Measurements from ENCODE around the gene TFAP2A. TPM values are rescaled to one million over a fixed set of nuclear protein-coding genes. Genes with fewer than 3 reads are reported as not detected.

TFAP2A gene
- total RNA-seq, 2 experiments from 2014 or later, result 0.30 TPM; not detected in 1

DNA sequence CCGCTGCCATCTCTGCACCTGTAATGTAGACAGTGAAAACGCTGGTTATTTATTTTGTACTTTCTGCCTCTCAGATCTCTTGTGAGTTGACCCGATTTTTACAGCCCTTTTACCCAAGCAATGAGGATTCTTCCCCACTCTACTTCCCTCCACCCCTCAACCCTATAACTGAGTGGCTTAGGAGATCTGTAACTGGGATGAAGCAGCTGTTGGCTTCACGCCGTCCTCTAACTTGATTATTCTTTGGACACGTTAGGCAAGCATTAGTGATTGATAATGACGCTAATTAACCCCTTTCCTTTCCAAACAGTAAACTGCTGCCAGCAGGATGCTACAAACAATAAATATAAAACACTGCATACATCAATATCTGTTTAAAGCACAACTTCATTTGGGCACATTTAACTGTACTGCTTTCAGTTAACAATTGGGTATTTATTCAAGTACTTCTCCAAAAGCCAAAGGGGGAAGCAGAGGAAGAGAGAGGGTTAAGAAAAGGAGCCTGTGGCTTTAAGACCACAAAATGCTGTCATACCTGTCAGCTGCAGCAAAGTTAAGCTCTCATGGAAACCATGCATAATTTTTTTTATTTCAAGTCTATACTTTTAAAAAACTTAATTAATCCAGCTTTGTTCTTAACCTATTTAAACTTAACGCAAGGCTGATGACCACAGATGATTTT is 21.2 kb downstream of the TFAP2A start:
- H3K9me3 Mint-ChIP-seq, result peaks cover 8% of the 10 kb centered on the region
- H3K36me3 Mint-ChIP-seq (ENCODE audit: low read depth), result peaks cover 8% of the 10 kb centered on the region
- CTCF ChIA-PET, result no interaction called here
- intact Hi-C loops (cut with micrococcal nuclease), result no loop called here
- no peak overlapping the region for H3K4me3 Mint-ChIP-seq
- H3K4me1 Mint-ChIP-seq (ENCODE audit: low read depth), result no peaks in the 10 kb centered on the region
- peaks cover 80% of the 10 kb centered on the region for H3K27me3 Mint-ChIP-seq (ENCODE audit: low read depth)
- H3K27ac Mint-ChIP-seq, result no peak overlapping the region
- no peak for DNase-seq

DNA sequence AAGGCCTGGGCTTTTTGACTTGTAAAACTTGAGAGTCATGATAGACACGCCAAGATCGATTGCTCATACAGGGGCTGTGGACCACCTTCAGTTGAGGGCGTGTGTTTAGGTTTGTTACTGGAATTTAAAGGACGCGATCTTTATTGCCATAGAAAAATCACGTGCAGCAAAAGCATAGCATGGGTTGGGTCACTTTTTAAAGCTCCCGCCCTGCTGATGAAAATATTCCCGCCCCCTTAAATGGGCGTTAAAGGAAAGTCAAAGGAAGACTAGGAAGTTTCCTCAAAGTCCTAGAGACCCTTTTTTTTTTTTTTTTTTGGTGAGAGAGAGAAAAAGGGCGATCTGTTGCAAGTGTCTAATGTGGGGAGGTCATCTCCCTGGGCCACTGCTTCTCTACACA is 23.1 kb downstream of the TFAP2A start:
- Mint-ChIP-seq H3K27me3 (ENCODE audit: low read depth) (peaks cover 84% of the 10 kb centered on the region), H3K4me1 (ENCODE audit: low read depth) (no peaks in the 10 kb centered on the region), H3K9me3 (peaks cover 8% of the 10 kb centered on the region), H3K4me3 (no peak overlapping the region), H3K27ac (no peak overlapping the region), H3K36me3 (ENCODE audit: low read depth) (peaks cover 6% of the 10 kb centered on the region)
- intact Hi-C loops (cut with micrococcal nuclease), result loop anchor here (1.0 kb wide), 1 partner anchor 9 kb away; no protein-coding TSS in a partner anchor
- CTCF ChIA-PET, result interaction anchor here (0.7 kb wide), 1 partner anchor 198 kb away, joined by 3 read pairs; no protein-coding TSS in a partner anchor
- DNase-seq, result no peak

DNA sequence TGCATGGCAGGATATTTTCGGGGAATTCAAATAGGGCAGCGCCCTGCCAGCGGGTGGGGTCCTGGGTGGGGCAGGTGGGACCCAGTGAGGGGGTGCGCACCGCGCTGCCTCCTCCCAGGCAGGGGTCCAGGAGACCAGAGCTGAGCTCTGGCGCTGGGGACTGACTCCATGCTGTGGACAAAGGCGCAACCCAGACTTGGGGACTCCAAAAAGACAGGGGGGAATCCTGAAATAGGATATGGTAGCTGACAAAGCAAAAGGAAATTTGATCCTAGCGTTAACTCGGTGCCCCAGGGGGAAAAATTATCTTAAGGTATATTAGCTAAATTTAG is 23.6 kb downstream of the TFAP2A start:
- no peak for DNase-seq
- Mint-ChIP-seq H3K4me3 (no peak overlapping the region), H3K36me3 (ENCODE audit: low read depth) (peaks cover 6% of the 10 kb centered on the region), H3K27me3 (ENCODE audit: low read depth) (peaks cover 88% of the 10 kb centered on the region), H3K9me3 (peaks cover 8% of the 10 kb centered on the region), H3K27ac (no peak overlapping the region), H3K4me1 (ENCODE audit: low read depth) (no peaks in the 10 kb centered on the region)
- CTCF ChIA-PET, result interaction anchor here (0.7 kb wide), 1 partner anchor 198 kb away, joined by 3 read pairs; no protein-coding TSS in a partner anchor
- intact Hi-C loops (cut with micrococcal nuclease), result loop anchor here (1.0 kb wide), 1 partner anchor 9 kb away; no protein-coding TSS in a partner anchor

DNA sequence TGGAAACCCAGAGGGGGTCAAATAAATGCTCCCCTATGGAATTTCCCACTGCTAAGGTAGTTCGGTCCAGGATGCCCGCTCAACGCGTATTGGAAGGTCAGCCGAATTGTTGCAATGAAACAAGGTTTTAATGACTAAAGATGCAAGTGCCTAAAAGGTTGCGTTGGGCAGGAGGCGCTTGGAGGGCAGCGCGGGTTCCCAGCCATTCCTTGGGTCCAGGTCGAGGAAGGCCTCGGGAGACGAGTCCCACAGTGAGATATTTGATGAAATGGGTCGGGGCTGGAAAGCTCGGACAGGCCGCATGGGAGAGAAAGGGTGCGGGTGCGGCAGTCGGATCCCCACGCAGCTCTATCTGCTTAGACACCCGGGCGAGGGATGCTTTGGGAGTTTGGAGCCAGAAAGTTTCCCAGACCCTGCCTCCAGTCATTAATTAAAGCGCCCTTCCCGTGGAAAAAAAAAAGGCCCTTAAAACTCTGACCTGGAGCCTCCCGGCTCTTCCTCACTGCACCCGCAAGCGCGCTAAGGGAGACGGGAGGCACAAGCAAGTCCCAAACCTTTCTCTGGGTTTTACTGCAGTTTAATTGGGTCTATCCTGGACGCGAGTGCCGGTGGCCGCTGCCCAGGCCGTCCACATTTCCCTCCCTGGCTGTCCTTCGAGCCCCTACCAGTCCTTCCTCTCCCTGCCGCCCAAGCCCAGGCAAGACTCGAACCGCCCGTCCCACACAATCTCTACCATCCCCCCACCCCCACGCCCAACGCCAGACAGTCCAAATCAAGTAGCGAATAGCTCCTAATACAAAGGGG is 24.2 kb downstream of the TFAP2A start:
- peaks cover 87% of the 10 kb centered on the region for H3K27me3 Mint-ChIP-seq (ENCODE audit: low read depth)
- peaks cover 8% of the 10 kb centered on the region for H3K9me3 Mint-ChIP-seq
- H3K4me1 Mint-ChIP-seq (ENCODE audit: low read depth), result no peaks in the 10 kb centered on the region
- H3K27ac Mint-ChIP-seq, result no peak overlapping the region
- no peak for DNase-seq
- H3K36me3 Mint-ChIP-seq (ENCODE audit: low read depth), result peaks cover 6% of the 10 kb centered on the region
- CTCF ChIA-PET, result interaction anchor here (0.6 to 0.7 kb wide), 2 partner anchors 23 to 199 kb away, joined by 3 read pairs; no protein-coding TSS in a partner anchor
- intact Hi-C loops (cut with micrococcal nuclease), result loop anchor here (1.0 kb wide), 1 partner anchor 8 kb away; no protein-coding TSS in a partner anchor
- no peak overlapping the region for H3K4me3 Mint-ChIP-seq

DNA sequence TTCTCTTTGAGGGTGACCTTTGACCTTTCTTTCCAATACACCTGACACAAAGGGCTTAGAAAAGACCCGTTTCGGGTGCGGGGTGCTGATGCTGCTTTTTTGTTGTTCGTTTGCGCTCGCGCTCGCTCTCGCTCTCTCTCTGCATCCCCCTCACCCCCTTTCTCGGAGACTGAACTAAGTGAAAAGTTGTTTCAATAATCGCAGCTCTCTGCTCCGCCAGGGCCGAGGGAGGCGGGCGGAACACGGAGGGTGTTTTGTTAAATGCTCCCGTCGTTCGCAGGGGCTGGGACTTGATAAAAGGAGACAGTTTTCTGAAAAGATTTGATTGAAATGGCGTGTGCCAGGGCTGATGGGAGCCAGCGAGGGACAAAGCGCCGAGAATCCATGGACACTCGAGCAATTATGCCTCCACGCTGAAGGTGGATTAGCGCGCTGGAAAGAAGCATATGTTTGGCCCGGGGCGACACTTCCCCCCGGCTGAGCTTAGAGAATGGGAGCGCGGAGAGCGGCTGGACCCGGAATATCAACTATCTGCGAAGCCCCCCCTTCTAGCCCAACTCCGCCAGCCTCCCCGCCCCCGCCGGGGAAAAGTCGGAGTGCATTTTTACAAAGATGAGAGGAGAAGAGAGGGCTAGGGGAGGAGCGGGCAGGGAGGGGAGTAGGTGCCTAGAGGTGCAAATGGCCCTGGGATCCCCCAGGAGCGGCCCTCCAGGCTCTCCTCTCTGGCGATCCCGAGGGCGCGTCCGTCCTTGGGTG is 25.0 kb downstream of the TFAP2A start:
- DNase-seq, result no peak
- H3K27ac Mint-ChIP-seq, result no peak overlapping the region
- H3K4me1 Mint-ChIP-seq (ENCODE audit: low read depth), result no peaks in the 10 kb centered on the region
- H3K27me3 Mint-ChIP-seq (ENCODE audit: low read depth), result peaks cover 87% of the 10 kb centered on the region
- CTCF ChIA-PET, result interaction anchor here (0.6 to 0.9 kb wide), 2 partner anchors 24 to 25 kb away, joined by 3 read pairs; partner anchors contain the start of gene TFAP2A
- intact Hi-C loops (cut with micrococcal nuclease), result no loop called here
- H3K9me3 Mint-ChIP-seq, result peaks cover 8% of the 10 kb centered on the region
- H3K36me3 Mint-ChIP-seq (ENCODE audit: low read depth), result peaks cover 6% of the 10 kb centered on the region
- no peak overlapping the region for H3K4me3 Mint-ChIP-seq

DNA sequence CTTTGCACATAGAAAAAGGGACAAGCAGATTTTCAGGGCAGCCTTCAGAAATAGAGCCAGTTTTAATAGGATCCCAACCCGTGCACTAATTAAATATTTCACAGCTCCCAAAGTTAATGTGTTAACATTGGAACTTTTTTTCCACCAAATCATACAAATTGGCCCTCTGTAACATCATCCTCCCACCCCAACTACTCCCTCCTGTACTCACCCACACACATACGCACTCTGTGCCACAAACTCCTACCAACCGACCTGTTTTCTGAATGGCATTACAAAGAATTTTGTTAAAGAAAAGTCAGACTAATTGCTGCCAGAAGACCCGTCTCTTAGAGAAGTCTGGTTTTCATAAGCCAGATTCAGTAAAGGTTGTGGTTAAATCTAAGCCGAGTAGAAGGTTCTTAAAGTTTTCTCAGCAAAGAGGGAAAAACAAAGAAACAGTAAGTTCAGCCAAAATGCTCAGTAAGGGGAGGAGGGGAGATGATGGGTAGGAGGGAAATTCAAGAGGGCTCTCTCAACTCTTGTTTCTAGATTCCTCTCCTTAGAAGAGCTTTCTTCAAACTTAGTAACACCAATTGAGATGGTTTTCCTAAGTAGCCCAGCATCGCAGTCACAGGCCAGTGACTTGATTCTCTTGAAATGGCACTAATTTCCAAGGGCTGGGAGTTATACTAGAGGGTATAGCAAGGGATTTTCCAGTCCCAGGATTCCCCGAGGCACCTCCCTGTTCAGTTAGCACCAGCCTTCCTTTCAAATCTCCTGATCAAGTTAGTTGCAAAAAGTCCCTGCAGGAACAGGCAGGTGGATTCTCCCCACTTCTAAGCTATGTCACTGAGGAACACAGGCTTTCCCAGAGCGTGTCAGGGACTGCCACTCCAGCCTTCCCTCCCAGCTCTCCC is 27.9 kb downstream of the TFAP2A start:
- Mint-ChIP-seq H3K4me3 (no peak overlapping the region), H3K27me3 (ENCODE audit: low read depth) (peaks cover 87% of the 10 kb centered on the region), H3K4me1 (ENCODE audit: low read depth) (peaks cover 16% of the 10 kb centered on the region), H3K9me3 (peaks cover 9% of the 10 kb centered on the region), H3K27ac (no peak overlapping the region), H3K36me3 (ENCODE audit: low read depth) (peaks cover 12% of the 10 kb centered on the region)
- intact Hi-C loops (cut with micrococcal nuclease), result no loop called here
- CTCF ChIA-PET, result no interaction called here
- no peak for DNase-seq

DNA sequence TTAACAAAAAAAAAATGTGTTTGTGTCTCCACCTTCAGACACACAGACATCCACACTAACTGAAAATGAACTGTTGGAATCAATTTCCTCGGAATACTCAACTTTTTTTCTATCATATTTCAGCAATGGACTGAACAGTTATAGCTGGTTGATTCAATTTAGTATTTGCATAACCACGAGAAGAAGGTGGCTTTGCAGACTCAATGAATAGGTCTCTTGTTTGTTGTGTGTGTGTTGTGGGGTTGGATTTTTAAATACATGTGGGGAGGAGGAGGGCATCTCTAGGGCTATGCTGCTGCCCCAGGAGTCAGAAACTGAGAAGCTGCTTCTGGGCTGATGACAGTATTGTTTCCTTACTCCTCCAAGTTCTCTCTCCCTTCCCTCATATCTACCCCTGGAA is 28.7 kb downstream of the TFAP2A start:
- intact Hi-C loops (cut with micrococcal nuclease), result no loop called here
- peaks cover 87% of the 10 kb centered on the region for H3K27me3 Mint-ChIP-seq (ENCODE audit: low read depth)
- H3K4me3 Mint-ChIP-seq, result no peak overlapping the region
- CTCF ChIA-PET, result no interaction called here
- H3K9me3 Mint-ChIP-seq, result peaks cover 9% of the 10 kb centered on the region
- peaks cover 16% of the 10 kb centered on the region for H3K4me1 Mint-ChIP-seq (ENCODE audit: low read depth)
- DNase-seq, result no peak
- peaks cover 12% of the 10 kb centered on the region for H3K36me3 Mint-ChIP-seq (ENCODE audit: low read depth)
- no peak overlapping the region for H3K27ac Mint-ChIP-seq

DNA sequence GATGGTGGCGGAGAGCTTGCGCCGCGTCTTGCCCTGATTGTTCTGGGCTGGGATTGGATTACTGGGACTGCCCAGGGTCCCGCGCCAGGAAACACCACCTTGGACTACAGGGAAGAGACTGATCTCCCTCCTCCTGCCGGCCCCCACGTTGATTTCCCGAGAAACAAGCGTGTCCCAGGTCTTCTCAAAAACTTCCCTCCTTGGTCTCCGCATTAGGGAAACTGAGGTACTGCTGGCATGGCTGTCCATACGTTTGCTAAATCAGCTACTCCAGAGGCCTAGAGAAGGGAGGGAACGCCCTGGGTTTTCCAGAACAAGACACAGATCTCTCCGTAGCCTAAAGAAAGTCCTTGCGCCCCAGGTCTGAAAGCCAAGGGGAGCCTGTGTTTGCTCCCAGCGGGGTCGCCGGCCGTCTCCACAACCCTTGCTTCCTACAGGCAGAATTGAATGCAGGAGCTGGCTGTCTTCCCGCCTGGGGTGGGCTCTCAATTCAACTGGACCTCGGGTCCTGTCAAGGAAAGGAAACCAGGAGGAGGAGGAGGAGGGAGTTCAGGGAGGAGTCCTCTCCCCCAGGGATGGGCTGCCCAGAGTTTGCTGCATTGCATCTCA is 29.2 kb downstream of the TFAP2A start:
- no peak overlapping the region for H3K27ac Mint-ChIP-seq
- CTCF ChIA-PET, result interaction anchor here (0.6 kb wide), 1 partner anchor 218 kb away, joined by 3 read pairs; no protein-coding TSS in a partner anchor
- peaks cover 18% of the 10 kb centered on the region for H3K4me1 Mint-ChIP-seq (ENCODE audit: low read depth)
- peaks cover 10% of the 10 kb centered on the region for H3K36me3 Mint-ChIP-seq (ENCODE audit: low read depth)
- no peak for DNase-seq
- intact Hi-C loops (cut with micrococcal nuclease), result no loop called here
- H3K4me3 Mint-ChIP-seq, result no peak overlapping the region
- H3K27me3 Mint-ChIP-seq (ENCODE audit: low read depth), result peaks cover 90% of the 10 kb centered on the region
- peaks cover 9% of the 10 kb centered on the region for H3K9me3 Mint-ChIP-seq

DNA sequence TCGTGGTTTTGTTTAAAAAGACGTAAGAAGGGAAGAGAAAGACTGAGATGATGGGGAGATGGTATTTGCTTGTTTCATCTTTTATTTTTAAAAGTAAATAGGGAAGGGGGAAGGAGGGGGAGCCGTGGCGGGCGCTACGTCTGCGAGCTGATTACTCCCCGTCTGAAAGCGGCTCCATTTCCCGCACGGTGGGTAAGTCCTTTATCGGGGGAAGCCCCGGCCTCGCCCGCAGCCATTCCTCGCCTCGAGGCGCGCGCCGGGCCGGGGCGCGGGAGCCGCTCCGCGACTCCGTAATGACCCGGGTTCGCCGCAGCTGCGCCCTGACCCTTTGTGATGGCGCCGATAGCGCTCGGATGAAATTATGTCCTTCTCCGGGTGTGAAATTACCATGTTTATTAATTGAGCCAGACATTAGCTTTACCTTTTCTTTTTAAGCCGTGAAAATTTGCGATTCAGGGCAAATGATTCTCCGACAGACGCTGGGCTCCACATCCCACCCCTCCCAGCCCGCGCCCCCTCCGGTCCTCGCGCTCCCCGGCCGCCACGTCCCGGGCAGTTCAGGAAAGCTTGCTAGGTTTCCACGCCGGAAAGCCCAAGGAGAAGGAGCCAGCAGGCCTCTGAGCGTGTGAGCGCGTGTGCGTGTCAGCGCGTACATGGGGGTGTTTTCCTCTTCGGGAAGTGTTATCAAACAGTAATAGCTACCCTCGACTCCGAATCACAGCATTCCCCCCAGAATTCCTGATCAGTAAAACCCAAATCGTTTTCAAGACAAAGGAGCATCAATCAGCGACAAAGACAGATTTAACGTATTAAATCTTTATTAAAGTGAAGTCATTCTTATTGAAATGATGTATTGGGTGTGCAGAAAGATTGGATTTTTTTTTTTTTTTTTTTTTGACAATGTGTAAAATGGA is 30.0 kb downstream of the TFAP2A start:
- Mint-ChIP-seq H3K4me1 (ENCODE audit: low read depth) (peaks cover 18% of the 10 kb centered on the region), H3K27ac (no peak overlapping the region), H3K4me3 (no peak overlapping the region), H3K9me3 (peaks cover 7% of the 10 kb centered on the region), H3K27me3 (ENCODE audit: low read depth) (peaks cover 90% of the 10 kb centered on the region), H3K36me3 (ENCODE audit: low read depth) (peaks cover 9% of the 10 kb centered on the region)
- CTCF ChIA-PET, result interaction anchor here (0.6 to 1.9 kb wide), 2 partner anchors 44 to 219 kb away, joined by 3 to 5 read pairs; no protein-coding TSS in a partner anchor
- intact Hi-C loops (cut with micrococcal nuclease), result no loop called here
- no peak for DNase-seq

DNA sequence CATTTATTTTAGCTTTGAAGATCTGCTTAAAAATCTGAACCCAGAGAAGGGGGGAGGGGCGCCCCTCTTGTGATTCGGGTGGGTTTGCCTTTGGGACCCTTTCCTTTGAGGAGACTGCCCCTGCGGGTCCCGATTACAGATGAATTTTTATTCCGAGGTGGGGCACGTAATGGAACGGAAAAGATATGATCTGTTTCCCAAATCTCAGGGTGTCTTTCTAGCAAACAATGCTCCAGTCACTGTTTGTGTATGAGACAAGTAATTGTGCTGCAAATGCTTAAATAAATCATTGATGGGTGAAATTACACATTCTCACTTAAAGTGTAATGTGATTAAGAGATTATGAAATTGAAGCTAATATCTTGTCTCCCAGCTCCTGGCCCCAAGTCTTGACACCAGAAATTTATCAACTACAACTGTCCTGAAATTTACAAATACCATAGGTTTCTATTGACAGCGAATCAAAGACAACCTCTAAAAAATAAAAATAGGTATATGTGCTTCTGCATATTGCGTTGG is 30.7 kb downstream of the TFAP2A start:
- CTCF ChIA-PET, result interaction anchor here (1.9 kb wide), 1 partner anchor 44 kb away, joined by 5 read pairs; no protein-coding TSS in a partner anchor
- Mint-ChIP-seq H3K4me1 (ENCODE audit: low read depth) (peaks cover 18% of the 10 kb centered on the region), H3K27me3 (ENCODE audit: low read depth) (peaks cover 82% of the 10 kb centered on the region), H3K4me3 (no peak overlapping the region), H3K27ac (no peak overlapping the region), H3K36me3 (ENCODE audit: low read depth) (peaks cover 8% of the 10 kb centered on the region), H3K9me3 (peaks cover 4% of the 10 kb centered on the region)
- no peak for DNase-seq
- intact Hi-C loops (cut with micrococcal nuclease), result no loop called here
